ENCODE measurements around the gene SURF4.

Gene SURF4

DNA sequence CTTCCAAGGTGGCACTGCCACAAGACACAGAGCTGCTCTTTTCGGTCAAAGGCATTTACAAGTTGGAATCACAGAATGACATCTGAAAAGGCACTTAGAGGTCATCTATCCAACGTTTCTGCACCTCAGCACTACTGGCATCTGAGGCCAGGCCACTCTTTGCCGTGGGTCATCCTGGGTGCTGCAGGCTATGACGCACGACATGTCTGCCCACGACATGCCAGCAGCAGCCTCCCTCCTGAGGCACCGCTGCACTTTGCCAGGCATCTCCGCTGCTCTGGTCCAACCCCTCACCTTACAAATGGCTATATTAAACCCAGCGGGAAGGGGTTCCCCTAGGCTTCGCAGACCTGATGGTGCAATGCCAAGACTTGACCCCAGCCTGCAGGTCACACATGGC lies 8.1 kb downstream of the SURF4 start:
- no peak for DNase-seq
- Histone ChIP-seq H3K9me3 (ENCODE audit: severe bottlenecking) (no peaks in the 10 kb centered on the region), H3K36me3 (peaks cover 74% of the 10 kb centered on the region), H3K4me3 (ENCODE audit: low read depth, low read length) (no peak overlapping the region), H3K27me3 (ENCODE audit: insufficient read depth, low read depth, severe bottlenecking) (no peaks in the 10 kb centered on the region), H3K27ac (no peak overlapping the region)
- TF ChIP-seq, protein P1, sequence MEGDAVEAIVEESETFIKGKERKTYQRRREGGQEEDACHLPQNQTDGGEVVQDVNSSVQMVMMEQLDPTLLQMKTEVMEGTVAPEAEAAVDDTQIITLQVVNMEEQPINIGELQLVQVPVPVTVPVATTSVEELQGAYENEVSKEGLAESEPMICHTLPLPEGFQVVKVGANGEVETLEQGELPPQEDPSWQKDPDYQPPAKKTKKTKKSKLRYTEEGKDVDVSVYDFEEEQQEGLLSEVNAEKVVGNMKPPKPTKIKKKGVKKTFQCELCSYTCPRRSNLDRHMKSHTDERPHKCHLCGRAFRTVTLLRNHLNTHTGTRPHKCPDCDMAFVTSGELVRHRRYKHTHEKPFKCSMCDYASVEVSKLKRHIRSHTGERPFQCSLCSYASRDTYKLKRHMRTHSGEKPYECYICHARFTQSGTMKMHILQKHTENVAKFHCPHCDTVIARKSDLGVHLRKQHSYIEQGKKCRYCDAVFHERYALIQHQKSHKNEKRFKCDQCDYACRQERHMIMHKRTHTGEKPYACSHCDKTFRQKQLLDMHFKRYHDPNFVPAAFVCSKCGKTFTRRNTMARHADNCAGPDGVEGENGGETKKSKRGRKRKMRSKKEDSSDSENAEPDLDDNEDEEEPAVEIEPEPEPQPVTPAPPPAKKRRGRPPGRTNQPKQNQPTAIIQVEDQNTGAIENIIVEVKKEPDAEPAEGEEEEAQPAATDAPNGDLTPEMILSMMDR (IDR thresholded peaks at IDR 0.05; ENCODE audit: low read depth, low read length) = no peak

DNA sequence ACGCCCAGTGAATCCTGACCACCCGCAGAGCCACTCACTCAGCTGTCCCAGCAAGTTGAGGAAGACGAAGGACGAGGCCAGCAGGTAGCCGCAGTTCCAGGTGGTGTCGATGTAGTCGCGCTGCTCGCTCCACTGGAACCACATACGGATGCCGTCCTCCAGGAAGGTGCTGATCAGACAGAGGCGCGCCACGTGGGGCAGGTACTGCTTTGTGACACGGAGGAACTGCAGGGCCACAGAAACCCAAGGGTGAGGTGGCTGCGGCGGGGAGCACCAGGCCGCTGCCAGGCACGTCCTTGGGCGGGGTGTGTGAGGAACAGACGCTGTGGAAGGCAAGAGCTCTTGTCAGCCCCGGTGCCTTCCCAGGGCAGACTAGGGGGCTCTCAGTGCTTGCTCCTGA lies 8.6 kb downstream of the SURF4 start:
- DNase-seq = no peak
- TF ChIP-seq, protein P1 (IDR thresholded peaks at IDR 0.05; ENCODE audit: low read depth, low read length) = no peak
- peaks cover 74% of the 10 kb centered on the region for H3K36me3 ChIP-seq
- no peak overlapping the region for H3K27ac ChIP-seq
- no peak overlapping the region for H3K4me3 ChIP-seq (ENCODE audit: low read depth, low read length)
- no peaks in the 10 kb centered on the region for H3K9me3 ChIP-seq (ENCODE audit: severe bottlenecking)
- no peaks in the 10 kb centered on the region for H3K27me3 ChIP-seq (ENCODE audit: insufficient read depth, low read depth, severe bottlenecking)

DNA sequence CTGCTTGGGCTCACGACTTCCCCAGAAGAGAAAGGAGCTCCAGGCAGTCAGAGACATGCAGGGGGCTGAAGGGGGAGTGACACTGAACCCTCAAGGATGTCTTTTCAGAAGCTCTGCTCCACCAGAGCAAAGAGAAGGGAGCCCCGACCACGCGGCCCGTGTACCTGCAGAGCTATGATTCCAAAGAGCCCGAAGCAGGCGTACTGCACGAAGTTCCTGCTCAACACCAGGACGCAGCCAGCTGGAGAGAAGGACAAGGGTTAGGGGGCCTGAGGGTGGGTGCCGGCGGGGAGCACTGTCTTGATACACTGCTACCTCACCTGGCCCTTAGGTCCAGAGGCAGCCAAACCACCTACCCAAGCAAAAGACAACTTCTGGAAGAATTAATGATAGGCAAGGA lies 9.4 kb downstream of the SURF4 start:
- no peak for DNase-seq
- Histone ChIP-seq H3K9me3 (ENCODE audit: severe bottlenecking) (no peaks in the 10 kb centered on the region), H3K27ac (no peak overlapping the region), H3K4me3 (ENCODE audit: low read depth, low read length) (no peak overlapping the region), H3K27me3 (ENCODE audit: insufficient read depth, low read depth, severe bottlenecking) (no peaks in the 10 kb centered on the region), H3K36me3 (peaks cover 80% of the 10 kb centered on the region)
- TF ChIP-seq, protein P1 (IDR thresholded peaks at IDR 0.05; ENCODE audit: low read depth, low read length) = no peak

GRCh38 chr9:133362359-133363044 lies 13.4 kb downstream of the SURF4 start:
- peak overlapping the region; percentile 68 for H3K27ac ChIP-seq
- no peaks in the 10 kb centered on the region for H3K9me3 ChIP-seq (ENCODE audit: severe bottlenecking)
- DNase-seq = no peak
- peaks cover 84% of the 10 kb centered on the region for H3K36me3 ChIP-seq
- H3K27me3 ChIP-seq (ENCODE audit: insufficient read depth, low read depth, severe bottlenecking) = no peaks in the 10 kb centered on the region
- TF ChIP-seq, protein P1 (IDR thresholded peaks at IDR 0.05; ENCODE audit: low read depth, low read length) = no peak
- H3K4me3 ChIP-seq (ENCODE audit: low read depth, low read length) = no peak overlapping the region

GRCh38 chr9:133361507-133362092 lies 14.3 kb downstream of the SURF4 start:
- Histone ChIP-seq H3K9me3 (ENCODE audit: severe bottlenecking) (no peaks in the 10 kb centered on the region), H3K27me3 (ENCODE audit: insufficient read depth, low read depth, severe bottlenecking) (no peaks in the 10 kb centered on the region), H3K27ac (peak overlapping the region; percentile 68), H3K36me3 (peaks cover 76% of the 10 kb centered on the region), H3K4me3 (ENCODE audit: low read depth, low read length) (no peak overlapping the region)
- no peak for DNase-seq
- TF ChIP-seq, protein P1 (IDR thresholded peaks at IDR 0.05; ENCODE audit: low read depth, low read length) = no peak

All from WERI-Rb-1 (cell line).